NCI-H2171 treated with DMSO at 0.1 percent for 48 hours (cell line): Measurements from ENCODE around the gene FAM131B.
"Not testable (repeated sequence)": the region's sequence is repeated elsewhere in the genome, so short reads cannot be mapped to it uniquely, and the experiment has no call there.

Experiments
- DNase-seq: peaks from one replicate; lab custom pipeline; 2025; lab: John Stamatoyannopoulos, UW

The FAM131B gene

GRCh38 chr7:143395187-143396149 lies 33.0 kb upstream of the FAM131B start:
- DNase-seq = no peak

GRCh38 chr7:143394777-143395176 lies 32.3 kb upstream of the FAM131B start:
- no peak for DNase-seq

GRCh38 chr7:143394068-143394467 lies 31.6 kb upstream of the FAM131B start:
- DNase-seq = no peak

GRCh38 chr7:143393267-143394041 lies 30.9 kb upstream of the FAM131B start:
- no peak for DNase-seq

- no peak for DNase-seq
These were observed 30.4 kb upstream of the FAM131B start for GRCh38 chr7:143392875-143393266.

- DNase-seq = not testable (repeated sequence)
These were observed 29.9 kb upstream of the FAM131B start for GRCh38 chr7:143392427-143392826.

- DNase-seq = no peak
These were observed 29.2 kb upstream of the FAM131B start for GRCh38 chr7:143391462-143392404.

GRCh38 chr7:143390773-143391317 lies 28.3 kb upstream of the FAM131B start:
- no peak for DNase-seq

- no peak for DNase-seq
These were observed 27.7 kb upstream of the FAM131B start for GRCh38 chr7:143390104-143390772.

- DNase-seq = no peak
These were observed 27.0 kb upstream of the FAM131B start for GRCh38 chr7:143389316-143390103.

GRCh38 chr7:143388491-143389101 lies 26.1 kb upstream of the FAM131B start:
- DNase-seq = no peak

- no peak for DNase-seq
These were observed 25.5 kb upstream of the FAM131B start for GRCh38 chr7:143388051-143388450.

- no peak for DNase-seq
These were observed 24.9 kb upstream of the FAM131B start for GRCh38 chr7:143387156-143387975.

- DNase-seq = no peak
These were observed 23.6 kb upstream of the FAM131B start for GRCh38 chr7:143385891-143386781.

- no peak for DNase-seq
These were observed 22.4 kb upstream of the FAM131B start for GRCh38 chr7:143384661-143385631.

GRCh38 chr7:143384148-143384547 lies 21.6 kb upstream of the FAM131B start:
- no peak for DNase-seq

GRCh38 chr7:143383642-143383957 lies 21.1 kb upstream of the FAM131B start:
- DNase-seq = no peak
